ENCODE results near the gene COPS9. TPM values are rescaled to one million over a fixed set of nuclear protein-coding genes. Genes with fewer than 3 reads are reported as not detected.

Gene COPS9
- total and polyA plus RNA-seq, 10 of the 15 experiments (the other 5 are each of a cell fraction or from before 2014, with no cell fraction given): 80.8 to 419 (median 213) TPM

DNA sequence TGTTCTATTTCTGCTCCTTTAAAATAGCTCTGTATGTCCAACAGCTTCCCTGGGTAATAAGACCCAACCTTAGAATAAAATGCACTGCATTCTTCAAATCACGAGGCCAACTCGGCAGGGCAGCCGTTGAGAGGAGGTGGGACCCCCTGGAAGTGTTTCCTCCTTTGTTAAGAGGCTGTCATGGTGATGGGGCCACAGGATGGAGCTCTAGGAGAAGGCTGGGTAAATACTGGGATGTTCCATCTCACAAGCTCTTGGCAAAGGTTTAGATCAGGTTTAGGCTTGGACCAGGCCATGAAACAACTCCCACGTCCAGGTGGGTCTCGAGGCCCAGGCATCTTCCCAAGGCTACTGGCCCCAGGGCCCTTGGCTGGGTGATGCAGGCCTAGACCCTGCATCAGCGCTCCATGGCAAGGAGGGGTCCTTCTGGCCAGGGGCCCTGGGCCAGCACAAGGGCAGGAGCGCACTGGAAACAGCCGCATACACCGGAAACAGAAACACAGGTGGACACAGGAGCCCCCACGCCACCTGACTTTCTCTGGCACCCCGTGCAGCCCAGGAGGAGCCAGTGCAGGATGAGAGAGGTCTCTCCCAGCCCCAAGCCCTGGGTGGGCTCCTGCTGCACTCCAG lies 43.2 kb upstream of the COPS9 start:
- in situ Hi-C loops (cut with MboI): no loop called here
- Histone ChIP-seq H3K4me2 (ENCODE audit: control insufficient read depth, insufficient read depth) (no peak overlapping the region), H3K36me3 (ENCODE audit: control insufficient read depth in 2 of 2, insufficient read depth in 2 of 2, low read length in 1 of 2) (no peaks in the 10 kb centered on the region), H3K9me3 (replicated peaks; ENCODE audit: control insufficient read depth, insufficient read depth, low read length) (no peaks in the 10 kb centered on the region), H3K9ac (ENCODE audit: control insufficient read depth, insufficient read depth, low read length) (no peak overlapping the region), H3K79me2 (ENCODE audit: control insufficient read depth, insufficient read depth, low read length) (no peaks in the 10 kb centered on the region), H3K27ac (ENCODE audit: control insufficient read depth, insufficient read depth) (no peak overlapping the region), H2AFZ (ENCODE audit: control insufficient read depth, low read depth, low read length) (no peak overlapping the region), H3K27me3 (replicated peaks in 1 of 2; ENCODE audit: control insufficient read depth in 2 of 2, insufficient read depth in 2 of 2, low read length in 1 of 2) (peaks cover 0 to 1% of the 10 kb centered on the region in 2 experiments; a peak in 1 of 4 replicates), H3K4me1 (ENCODE audit: control insufficient read depth, insufficient read depth, low read length) (peaks cover 3% of the 10 kb centered on the region; the same call in 1 of the 2 replicates), H3K4me3 (no peak overlapping the region), H4K20me1 (ENCODE audit: control insufficient read depth, insufficient read depth) (no peaks in the 10 kb centered on the region)
- 48% methylated on average over 11 of the region's 11 CpGs for WGBS (ENCODE audit: insufficient coverage, insufficient replicate concordance, low lambda C conversion rate, missing lambda C conversion rate)
- intact Hi-C loops (cut with micrococcal nuclease; ENCODE audit: unreplicated experiment): no loop called here
- ATAC-seq: no peak
- ChIA-PET CTCF (no interaction called here), POLR2A (no interaction called here), SMC1A (ENCODE audit: uncharacterized antibody, unreplicated experiment) (no interaction called here), RAD21 (ENCODE audit: unreplicated experiment) (no interaction called here)
- DNase-seq (ENCODE audit: low read depth, low spot score): no peak
- TF ChIP-seq KLF5 (IDR thresholded peaks at IDR 0.05; ENCODE audit: partially characterized antibody): no peak
- TF ChIP-seq, protein P1, sequence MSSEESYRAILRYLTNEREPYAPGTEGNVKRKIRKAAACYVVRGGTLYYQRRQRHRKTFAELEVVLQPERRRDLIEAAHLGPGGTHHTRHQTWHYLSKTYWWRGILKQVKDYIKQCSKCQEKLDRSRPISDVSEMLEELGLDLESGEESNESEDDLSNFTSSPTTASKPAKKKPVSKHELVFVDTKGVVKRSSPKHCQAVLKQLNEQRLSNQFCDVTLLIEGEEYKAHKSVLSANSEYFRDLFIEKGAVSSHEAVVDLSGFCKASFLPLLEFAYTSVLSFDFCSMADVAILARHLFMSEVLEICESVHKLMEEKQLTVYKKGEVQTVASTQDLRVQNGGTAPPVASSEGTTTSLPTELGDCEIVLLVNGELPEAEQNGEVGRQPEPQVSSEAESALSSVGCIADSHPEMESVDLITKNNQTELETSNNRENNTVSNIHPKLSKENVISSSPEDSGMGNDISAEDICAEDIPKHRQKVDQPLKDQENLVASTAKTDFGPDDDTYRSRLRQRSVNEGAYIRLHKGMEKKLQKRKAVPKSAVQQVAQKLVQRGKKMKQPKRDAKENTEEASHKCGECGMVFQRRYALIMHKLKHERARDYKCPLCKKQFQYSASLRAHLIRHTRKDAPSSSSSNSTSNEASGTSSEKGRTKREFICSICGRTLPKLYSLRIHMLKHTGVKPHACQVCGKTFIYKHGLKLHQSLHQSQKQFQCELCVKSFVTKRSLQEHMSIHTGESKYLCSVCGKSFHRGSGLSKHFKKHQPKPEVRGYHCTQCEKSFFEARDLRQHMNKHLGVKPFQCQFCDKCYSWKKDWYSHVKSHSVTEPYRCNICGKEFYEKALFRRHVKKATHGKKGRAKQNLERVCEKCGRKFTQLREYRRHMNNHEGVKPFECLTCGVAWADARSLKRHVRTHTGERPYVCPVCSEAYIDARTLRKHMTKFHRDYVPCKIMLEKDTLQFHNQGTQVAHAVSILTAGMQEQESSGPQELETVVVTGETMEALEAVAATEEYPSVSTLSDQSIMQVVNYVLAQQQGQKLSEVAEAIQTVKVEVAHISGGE (CRISPR knock-in tag; IDR thresholded peaks at IDR 0.05): no peak
- no peak for TF ChIP-seq SRF (IDR thresholded peaks at IDR 0.05; ENCODE audit: low read depth in 2 of 2, low read length in 2 of 2)
- no peak for TF ChIP-seq FOXM1 (IDR thresholded peaks at IDR 0.05; ENCODE audit: low read depth, low read length)
- TF ChIP-seq MTA2 (IDR thresholded peaks at IDR 0.05; ENCODE audit: low read depth): no peak
- no peak for TF ChIP-seq RUNX3 (IDR thresholded peaks at IDR 0.05; ENCODE audit: low read length)
- TF ChIP-seq, protein P2, sequence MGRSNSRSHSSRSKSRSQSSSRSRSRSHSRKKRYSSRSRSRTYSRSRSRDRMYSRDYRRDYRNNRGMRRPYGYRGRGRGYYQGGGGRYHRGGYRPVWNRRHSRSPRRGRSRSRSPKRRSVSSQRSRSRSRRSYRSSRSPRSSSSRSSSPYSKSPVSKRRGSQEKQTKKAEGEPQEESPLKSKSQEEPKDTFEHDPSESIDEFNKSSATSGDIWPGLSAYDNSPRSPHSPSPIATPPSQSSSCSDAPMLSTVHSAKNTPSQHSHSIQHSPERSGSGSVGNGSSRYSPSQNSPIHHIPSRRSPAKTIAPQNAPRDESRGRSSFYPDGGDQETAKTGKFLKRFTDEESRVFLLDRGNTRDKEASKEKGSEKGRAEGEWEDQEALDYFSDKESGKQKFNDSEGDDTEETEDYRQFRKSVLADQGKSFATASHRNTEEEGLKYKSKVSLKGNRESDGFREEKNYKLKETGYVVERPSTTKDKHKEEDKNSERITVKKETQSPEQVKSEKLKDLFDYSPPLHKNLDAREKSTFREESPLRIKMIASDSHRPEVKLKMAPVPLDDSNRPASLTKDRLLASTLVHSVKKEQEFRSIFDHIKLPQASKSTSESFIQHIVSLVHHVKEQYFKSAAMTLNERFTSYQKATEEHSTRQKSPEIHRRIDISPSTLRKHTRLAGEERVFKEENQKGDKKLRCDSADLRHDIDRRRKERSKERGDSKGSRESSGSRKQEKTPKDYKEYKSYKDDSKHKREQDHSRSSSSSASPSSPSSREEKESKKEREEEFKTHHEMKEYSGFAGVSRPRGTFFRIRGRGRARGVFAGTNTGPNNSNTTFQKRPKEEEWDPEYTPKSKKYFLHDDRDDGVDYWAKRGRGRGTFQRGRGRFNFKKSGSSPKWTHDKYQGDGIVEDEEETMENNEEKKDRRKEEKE (IDR thresholded peaks at IDR 0.05): no peak
- FAIRE-seq: no peak
- no TSS peak for BruUV-seq (replicated peaks)
